SK-N-MC (cell line): ENCODE measurements around the gene THEMIS2.

Experiments
- EZH2 ChIP-seq: fragments of 200-600 bp; sonication (generic); IDR thresholded peaks from one replicate; pipeline ENCODE4 v1.6.1; 2017; ENCODE audit warnings: antibody characterized with exemption
- FOXP2 ChIP-seq: optimal IDR thresholded peaks from 2 replicates; pipeline ENCODE3; 2011; ENCODE audit warnings: mild to moderate bottlenecking, moderate library complexity; ENCODE audit not compliant: insufficient read depth; ENCODE audit errors: extremely low read length, control extremely low read depth
- POLR2AphosphoS5 ChIP-seq: IDR thresholded peaks from 2 replicates; pipeline ENCODE4 v1.6.1; 2012; ENCODE audit warnings: mild to moderate bottlenecking, low read depth, low read length, borderline replicate concordance

- no peak for TF ChIP-seq POLR2AphosphoS5
- no peak for TF ChIP-seq EZH2
- no peak for TF ChIP-seq FOXP2
These were observed 47.9 kb upstream of the THEMIS2 start for GRCh38 chr1:27824411-27824810.
